Measurements from ENCODE around the gene ROBO3. TPM values are rescaled to one million over a fixed set of nuclear protein-coding genes. Genes with fewer than 3 reads are reported as not detected.
A peak's percentile ranks its signal among the peaks of the same experiment; 100 is the strongest.

The ROBO3 gene
- 17.3 TPM for total RNA-seq (ENCODE audit: insufficient read depth, low replicate concordance)

DNA sequence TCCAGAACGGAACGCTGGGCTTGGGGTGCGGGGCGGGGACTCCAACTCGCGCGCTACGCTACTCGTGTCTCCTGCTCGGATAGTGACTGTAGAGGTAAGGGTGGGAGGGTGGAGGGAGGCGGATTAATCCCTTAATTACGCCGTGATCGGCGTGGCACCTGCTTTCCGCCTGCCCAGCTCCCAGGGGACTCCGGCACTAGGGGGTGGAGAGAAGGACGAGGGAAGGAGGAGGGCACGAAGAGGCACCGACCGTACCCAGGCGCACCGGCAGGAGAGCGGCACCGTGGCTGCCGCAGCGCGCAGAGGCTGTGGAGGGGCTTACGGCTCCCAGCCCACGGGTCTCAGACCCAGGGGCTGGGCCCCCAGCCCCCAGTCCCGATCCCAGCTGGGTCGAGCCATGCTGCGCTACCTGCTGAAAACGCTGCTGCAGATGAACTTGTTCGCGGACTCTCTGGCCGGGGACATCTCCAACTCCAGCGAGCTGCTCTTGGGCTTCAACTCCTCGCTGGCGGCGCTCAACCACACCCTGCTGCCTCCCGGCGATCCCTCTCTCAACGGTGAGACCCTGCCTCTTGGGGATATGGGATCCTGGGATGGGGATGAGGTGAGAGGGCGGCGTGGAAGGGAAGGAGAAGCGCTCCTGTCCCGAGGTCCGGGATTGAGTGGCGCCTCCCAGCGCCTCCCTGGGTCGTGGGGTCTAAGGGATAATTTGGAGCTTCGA lies at the start of gene ROBO3:
Gene ROBO3 (plus strand): TSS at position 252 of the 721 bp plus-strand sequence. CDS start 146 bp downstream, at position 398.
- no peak for DNase-seq (ENCODE audit: low spot score)

GRCh38 chr11:124817036-124817435 lies 48.2 kb upstream of the ROBO3 start:
- no peak for DNase-seq (ENCODE audit: low spot score)

- no peak for DNase-seq (ENCODE audit: low spot score)
These were observed 43.1 kb upstream of the ROBO3 start for GRCh38 chr11:124821995-124822730.

GRCh38 chr11:124823512-124824376 lies 41.5 kb upstream of the ROBO3 start:
- DNase-seq (ENCODE audit: low spot score): no peak

DNA sequence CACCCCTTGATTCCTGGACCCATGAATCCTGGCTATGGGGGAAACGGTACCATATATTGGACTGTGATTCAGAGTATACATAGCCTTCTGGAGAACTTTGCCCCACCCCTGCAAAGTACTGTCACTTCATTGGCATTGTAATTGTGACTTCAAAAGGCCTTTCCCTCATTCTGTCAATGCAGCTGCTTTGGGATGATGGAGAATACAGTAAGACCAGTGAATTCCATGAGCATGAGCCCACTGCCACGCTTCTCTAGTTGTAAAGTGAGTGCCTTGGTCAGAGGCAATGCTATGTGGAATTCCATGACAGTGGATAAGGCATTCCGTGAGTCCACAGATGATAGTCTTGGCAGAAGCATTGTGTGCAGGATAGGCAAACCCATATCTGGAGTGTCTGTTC lies 39.4 kb upstream of the ROBO3 start:
- no peak for DNase-seq (ENCODE audit: low spot score)

GRCh38 chr11:124829986-124830385 lies 35.2 kb upstream of the ROBO3 start:
- DNase-seq (ENCODE audit: low spot score): no peak

- DNase-seq (ENCODE audit: low spot score): no peak
These were observed 34.5 kb upstream of the ROBO3 start for GRCh38 chr11:124830749-124831148.

- no peak for DNase-seq (ENCODE audit: low spot score)
These were observed 33.3 kb upstream of the ROBO3 start for GRCh38 chr11:124831897-124832296.

- no peak for DNase-seq (ENCODE audit: low spot score)
These were observed 32.7 kb upstream of the ROBO3 start for GRCh38 chr11:124832571-124832970.

DNA sequence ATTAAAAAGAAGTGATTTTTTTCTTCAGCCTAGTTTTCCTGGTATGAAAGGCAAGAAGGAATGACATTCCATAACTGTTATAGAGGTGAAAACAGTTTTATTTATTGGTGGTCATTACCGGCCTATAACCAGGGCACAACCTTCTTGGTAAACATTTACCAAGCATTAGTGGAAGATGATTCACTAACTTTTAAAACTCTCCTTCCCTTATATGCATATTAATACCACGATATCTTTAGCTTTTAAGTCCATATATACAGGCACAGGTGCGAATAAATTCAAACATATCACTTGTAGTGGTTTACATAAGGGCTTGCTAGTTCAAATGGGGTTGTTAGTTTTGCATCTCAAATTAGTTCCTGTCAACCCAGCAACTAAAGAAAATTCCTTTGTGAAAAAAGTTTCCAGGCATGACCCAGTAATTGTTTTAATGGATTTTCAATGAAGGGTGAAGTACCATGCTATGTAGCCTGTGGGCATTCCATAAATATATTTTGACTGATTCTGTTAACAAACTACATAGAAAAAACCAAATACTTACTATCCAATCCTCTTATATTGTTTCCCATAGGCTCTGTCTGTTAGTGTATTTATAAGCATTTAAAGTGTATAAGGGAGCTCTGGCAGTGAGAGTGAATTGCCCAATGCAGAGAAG lies 30.6 kb upstream of the ROBO3 start:
- DNase-seq (ENCODE audit: low spot score): no peak

GRCh38 chr11:124835918-124836317 lies 29.3 kb upstream of the ROBO3 start:
- DNase-seq (ENCODE audit: low spot score): no peak

DNA sequence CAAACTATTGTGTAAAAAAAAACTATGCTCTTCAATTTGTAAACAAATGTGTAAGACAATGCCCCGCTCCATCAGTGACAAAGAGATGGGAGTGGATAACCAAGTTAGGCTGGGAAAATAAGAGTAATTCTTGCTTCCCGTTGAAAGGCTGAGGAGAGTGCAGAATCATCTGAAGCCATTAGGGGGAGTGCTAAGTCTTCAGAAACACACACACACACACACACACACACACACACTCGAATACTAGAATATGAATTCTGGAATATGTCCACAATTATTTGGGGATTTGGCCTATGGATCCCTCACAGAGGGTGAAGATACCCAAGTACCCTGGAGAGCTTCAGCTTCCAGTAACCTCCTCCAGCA lies 27.8 kb upstream of the ROBO3 start:
- peak; percentile 85 for DNase-seq (ENCODE audit: low spot score)

DNA sequence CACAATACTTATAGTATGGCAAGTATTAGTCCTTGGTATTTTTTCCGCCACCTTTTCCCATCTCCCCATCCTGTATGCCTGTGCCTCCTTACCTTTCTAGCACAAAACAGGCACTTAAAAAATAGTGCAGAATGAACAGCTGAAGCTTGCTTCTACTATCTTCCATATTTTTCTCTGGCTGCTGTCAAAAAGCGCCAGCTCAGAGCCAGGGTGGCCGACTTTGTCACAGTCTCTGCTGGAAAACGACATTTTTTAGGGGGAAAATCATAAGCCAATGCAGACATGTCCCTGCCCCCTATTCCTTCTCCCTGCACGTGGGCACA lies 26.5 kb upstream of the ROBO3 start:
- DNase-seq (ENCODE audit: low spot score): no peak

DNA sequence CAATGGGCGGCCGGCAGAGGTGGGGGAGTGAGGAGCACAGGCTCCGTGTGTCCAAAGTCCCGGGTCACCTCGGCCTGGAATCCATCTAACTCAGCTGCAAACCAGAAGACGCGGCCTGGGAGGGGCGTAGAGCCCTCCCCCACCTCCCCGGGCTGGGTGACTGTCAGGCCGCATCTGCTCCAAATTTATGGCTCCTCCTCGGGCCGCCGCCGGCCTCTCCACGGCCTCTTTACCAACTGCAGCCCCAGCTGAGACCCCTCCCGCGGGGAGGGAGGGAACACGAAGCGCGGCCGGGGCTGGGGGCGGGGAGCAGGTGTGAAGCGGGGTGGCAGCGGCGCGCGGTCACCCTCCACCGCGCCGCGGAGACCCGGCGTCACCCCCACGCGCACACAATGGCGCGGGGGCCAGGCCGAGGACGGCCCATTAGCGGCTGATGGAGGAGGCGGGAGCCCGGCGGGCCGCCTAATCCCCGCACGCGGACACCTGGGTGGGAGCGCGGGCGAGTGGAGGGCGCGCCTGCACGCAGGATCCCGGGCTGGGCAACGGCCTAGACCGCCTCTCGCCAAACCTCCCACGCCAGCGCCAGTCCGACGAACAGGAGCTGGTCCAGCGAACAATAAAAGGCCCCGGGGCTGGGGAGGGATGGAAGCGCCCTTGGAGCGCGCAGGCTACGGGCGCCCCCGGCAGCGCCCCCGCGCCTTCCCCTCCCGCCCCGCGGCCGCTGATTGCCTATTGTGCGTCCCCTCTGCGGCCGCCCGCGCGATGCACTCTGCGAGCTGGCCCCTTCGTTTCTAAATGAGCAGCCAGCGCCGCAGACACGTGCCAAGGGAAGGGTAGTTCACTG lies 25.9 kb upstream of the ROBO3 start:
- no peak for DNase-seq (ENCODE audit: low spot score)

GRCh38 chr11:124839972-124840621 lies 25.1 kb upstream of the ROBO3 start:
- DNase-seq (ENCODE audit: low spot score): no peak

GRCh38 chr11:124840666-124841065 lies 24.6 kb upstream of the ROBO3 start:
- DNase-seq (ENCODE audit: low spot score): no peak

GRCh38 chr11:124841201-124841600 lies 24.0 kb upstream of the ROBO3 start:
- DNase-seq (ENCODE audit: low spot score): no peak

GRCh38 chr11:124841840-124842239 lies 23.4 kb upstream of the ROBO3 start:
- no peak for DNase-seq (ENCODE audit: low spot score)

DNA sequence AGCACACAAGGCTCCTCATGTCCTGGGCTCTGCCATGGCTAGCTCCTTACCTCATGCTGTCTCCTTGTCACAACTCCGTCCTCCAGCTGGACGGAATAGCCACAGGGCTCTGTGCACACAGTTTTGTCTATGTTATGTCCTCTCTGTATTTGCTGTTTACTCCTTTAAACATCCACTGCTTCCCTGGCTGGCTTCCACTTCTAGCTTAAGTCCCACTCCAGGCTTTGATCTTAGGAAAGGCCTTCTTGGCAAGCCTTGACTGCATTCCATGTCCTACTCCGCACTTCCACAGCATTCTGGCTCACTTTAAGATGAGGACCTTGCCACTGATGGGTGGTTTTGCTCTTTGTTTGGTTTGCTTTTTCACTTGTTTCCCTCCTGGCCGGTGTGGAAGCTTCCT lies 22.9 kb upstream of the ROBO3 start:
- DNase-seq (ENCODE audit: low spot score): peak; percentile 90

- no peak for DNase-seq (ENCODE audit: low spot score)
These were observed 21.7 kb upstream of the ROBO3 start for GRCh38 chr11:124843616-124843910.

GRCh38 chr11:124844664-124845079 lies 20.6 kb upstream of the ROBO3 start:
- DNase-seq (ENCODE audit: low spot score): no peak

Data from umbilical cord (tissue), 2 donors.